GM18517 (cell line): ENCODE measurements around the gene GHRHR.

ENCODE experiments used
- ATAC-seq: cut with Tn5 transposase; IDR thresholded peaks from one replicate; pipeline ENCODE4 v1.9.1; 2021; ENCODE audit warnings: mild to moderate bottlenecking, moderate library complexity; ENCODE audit not compliant: unreplicated experiment

GHRHR gene

DNA sequence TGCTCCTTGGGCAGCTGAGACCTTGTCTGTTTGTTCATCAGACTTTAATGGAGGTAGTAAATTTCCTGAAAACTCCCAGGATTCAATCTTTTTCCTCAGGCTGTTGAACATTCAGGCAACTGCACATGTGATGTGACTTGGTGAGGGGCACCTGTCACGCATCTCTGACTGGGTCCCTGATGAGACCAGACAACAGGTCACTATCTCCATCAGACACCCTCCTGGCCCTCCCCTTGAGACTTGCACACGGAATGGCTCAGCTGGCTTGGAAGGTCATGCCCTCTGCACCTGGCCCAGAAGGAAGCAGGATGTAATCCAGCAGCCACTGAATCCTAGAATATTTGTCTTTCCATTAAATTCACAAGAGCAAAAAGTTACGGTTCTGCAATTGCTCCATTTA lies 36.2 kb upstream of the GHRHR start:
- ATAC-seq: no peak

DNA sequence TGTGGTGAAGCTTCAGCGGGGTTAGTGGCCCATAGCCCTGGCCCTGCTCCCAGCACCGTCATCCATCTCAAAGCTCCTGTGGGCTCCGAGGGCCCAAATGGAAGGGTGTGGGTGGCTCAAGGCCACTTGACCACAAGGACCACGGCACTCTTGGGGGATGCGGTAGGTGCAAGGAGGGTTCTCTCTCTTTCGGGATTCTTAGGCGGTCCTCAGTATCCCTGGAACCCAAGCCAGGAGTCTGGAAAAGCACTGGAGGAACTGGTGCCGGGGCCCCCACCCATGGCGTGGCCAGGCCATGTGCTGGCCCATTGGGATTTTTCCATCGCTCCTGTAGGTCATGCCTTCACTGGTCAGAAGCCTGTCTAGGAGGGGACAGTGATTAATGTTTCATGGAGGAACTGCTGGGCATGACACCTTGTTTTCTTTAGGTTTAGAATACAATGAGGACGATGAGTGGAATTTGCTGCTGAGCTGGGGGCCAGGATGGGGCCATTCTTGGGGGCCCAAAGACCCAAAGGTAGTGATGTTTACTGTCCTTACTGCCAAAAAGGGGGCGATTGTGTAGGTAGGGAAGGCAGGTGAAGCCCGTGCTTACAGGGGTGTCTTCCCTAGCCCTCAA lies 35.4 kb upstream of the GHRHR start:
- no peak for ATAC-seq

DNA sequence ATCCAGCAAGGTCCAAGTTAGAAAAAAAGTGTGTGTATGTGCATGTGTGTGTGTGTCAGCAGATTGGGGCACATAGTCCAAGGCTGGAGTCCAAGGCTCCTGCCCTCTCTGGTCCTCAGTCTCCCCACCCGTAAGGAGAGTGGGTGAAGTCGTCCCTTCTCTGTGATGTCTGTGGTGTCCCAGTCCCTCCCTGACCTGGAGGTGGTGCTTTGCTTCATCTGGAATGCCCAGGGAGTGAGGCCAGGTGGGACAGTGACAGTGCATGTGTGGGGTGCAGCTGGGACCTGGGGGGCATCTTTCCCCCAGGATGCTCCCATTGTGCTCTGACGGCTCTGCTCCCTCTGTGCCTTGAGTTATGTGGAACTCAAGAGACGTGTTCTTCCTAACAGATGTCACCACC lies 34.1 kb upstream of the GHRHR start:
- ATAC-seq: no peak

DNA sequence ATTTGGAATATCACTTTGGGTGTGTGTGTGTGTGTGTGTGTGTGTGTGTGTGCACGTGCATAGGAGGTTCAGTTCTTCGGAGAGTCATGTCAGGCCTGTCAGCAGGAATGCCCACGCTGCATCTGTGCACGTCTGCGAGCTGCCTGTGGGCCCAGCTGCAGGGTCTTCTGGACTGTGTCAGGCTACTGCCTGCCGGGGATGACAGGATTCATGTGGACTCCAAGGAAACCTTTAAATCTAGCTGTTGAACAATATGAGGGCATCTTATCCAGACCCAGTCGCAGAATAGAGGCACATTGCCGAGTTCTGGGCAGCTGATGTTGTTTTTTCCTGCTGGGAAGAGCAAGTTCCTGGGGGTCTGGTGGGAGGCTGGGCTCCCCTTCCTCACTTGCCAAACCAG lies 33.1 kb upstream of the GHRHR start:
- ATAC-seq: no peak

DNA sequence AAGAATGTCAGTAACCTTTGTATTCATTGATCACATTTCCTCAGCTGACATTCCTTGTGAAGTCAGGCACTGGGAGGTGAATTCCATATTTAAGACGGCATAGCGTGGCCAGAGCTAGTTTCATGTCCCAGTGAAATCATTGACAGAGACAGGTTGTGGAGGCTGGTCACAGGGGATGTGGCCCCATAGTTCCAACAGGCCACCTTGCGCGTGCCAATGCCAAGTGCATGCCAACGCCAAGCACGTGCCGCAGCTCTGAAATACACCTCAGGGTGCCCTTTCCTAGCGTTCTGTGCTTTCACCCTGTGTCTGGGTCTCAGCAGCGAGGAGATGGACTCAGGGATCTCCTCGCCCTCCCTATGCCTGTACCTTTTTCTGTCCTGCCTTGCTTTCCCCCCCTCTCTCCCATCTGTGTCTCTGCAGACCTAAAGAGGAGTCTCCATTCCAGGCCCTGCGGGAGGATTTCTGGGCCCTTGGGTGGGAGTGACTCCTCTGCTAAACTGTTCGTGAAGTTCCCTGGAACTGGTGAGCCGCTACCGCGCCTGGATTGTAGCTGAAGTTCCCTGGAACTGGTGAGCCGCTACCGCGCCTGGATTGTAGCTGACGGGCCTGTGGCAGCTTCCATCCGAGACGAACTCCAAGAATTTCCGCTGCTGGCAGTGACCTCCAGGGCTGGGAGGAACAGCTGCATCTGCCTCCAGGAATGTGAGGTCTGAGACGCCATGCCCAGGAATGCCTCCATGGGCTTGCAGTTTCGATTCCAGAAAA lies 32.4 kb upstream of the GHRHR start:
- ATAC-seq: no peak

DNA sequence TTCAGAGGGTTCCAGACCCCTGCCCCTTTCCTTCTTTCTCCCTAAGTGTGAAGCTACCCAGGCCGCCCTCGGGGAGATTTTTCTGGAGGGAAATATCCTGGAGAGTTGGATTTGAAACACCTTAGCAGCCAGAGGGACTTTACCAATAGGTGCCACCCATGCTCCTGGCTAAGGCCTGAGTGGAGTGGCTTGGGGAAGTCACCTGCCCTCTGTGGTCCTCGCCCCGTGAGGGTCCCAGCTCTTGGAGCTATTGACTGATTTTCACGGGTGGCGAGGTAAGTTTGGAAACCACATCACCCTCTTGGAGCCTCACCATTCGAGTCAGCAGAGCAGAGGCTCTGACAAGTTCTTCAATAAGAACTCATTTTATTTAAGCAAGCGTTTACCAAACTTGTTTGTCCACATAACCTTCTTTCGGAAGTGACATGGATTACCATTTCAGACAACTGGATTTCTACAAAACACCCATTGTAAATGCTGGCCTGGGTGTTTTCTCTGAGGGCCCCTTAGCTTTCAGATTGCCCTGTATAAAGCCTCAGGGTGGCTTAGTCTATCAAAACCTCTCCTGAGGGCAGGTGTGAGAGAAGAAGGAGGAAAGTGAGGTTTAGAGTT lies 31.7 kb upstream of the GHRHR start:
- ATAC-seq: no peak

DNA sequence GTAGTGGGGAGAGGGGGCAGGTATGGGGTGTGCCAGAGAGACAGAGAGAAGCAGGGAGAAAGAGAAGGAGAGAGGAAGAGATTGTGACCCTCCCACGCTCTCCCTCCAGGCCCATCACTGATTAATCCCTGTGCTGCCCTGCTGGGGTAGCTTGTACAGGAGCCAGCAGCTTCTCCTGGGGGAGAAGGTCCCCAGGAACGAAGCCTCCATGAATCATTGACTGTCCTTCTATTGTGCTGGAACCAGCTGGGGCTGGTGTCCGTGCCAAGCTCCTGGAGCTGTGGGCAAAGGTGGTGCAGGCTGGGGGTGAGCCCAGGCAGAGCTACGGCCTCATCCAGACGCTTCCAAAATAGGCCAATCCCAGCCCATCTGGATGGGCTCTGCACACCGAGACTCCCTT lies 31.2 kb upstream of the GHRHR start:
- no peak for ATAC-seq

DNA sequence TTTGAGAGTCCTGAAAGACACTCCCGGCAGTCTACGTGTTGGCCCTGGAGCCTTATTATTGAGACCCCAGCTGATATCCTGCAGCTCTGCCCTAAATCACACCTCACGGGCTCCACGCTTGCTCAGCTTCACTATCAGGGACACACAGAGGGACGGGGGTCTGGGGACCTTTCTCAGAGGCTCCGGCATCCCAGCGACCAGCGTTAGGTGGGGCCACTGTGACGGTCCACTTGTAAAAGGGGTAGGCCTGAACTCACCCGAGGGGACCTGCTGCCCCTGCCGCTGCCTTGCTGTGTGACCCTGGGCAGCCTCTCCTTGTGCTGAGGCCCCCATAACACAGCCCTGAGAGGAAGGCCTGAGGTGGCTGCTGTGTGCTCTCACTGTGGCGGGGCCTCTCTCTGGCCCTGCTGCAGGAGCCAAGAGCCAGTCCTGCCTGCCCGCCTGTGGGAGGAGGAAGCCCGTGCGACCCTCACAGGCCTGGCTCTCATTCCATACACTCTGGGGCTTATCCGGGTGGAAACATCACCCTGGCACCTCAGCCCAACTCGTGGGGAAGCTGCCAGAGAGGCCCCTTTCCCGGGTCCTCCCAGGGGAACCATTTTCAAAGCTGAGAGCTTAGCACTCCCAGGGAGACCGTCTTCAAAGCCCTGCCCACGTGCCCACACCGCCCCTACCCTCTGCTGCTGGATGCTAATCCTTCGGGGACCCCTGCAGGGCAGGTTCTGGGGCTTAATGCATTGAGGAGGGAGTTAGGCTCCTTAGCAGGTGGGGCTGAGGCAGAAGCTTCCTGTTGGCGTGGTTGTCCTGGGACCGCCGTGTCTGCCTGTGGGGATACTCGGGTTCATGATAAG lies 30.4 kb upstream of the GHRHR start:
- no peak for ATAC-seq

DNA sequence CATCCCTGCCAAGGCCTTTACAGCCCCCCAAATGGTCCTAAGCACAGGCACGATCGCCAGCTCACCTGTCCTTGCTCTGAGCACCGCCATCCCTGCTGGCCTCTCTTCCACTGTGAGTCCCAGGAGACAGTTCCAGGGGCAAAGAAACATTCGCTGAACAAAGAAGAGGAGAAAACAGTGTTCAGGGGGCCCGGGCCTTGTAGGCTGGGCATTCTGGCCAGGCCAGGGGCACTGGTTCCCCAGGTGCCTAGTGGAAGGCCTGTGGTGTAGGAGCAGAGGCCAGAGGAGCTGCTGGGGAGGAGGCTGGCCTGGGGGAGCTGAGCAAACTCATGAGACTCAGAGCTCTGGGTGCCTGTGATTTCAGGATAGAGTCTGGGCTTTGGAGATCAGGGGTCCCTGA lies 29.5 kb upstream of the GHRHR start:
- no peak for ATAC-seq

DNA sequence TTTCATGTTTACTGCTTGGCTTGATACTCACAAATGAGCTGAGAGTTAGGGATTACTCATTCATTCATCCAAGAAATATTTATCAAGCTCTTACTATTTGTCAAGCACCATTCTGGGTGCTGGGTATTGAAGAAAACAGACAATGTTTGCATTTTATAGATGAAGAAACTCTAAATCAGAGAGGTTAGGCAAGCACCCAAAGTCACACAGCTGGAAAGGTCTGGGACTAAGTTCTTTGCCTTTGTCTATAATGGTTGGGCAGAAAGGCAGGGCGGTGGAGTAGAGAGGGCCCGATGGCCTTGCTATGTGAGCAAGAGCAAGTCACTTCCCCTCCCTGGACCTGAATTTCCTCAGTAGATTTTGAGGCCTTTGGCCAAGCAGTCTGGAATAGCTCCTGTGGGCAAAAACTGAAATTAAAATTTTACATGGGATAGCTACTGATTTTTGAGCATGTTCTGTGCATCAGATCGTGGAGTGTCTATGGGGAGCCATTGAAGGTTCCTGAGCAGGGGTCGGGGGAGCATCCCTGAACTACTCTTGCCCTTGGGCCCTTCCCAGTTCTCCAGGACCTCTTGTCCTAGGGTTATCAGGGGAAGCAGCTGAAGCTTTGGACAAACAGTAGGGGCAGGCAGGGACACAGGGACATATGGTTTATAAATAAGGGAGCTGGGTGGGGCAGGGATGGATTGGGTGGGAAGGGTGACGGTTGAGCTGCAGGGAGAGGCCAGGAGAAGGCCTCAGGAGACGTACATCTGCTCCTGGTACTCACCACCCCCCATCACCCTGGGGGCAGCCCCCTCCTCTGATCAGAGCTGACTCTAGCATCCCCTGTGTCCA lies 28.8 kb upstream of the GHRHR start:
- ATAC-seq: no peak

DNA sequence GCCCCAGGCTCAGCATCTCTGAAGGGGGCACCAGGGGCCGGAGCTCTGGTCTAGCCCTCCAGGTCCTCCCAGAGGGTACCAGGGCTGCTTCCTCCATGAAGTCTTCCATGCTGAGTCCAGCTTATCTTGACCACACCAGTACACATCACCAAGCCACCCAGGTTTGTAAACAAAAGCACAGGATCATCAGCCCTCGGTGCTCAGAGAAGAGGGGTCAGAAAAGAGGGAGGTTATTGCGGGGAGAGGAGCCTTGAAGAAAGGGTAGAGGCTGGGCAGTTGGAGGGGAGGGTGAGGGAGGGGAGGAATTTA lies 28.2 kb upstream of the GHRHR start:
- ATAC-seq: no peak

DNA sequence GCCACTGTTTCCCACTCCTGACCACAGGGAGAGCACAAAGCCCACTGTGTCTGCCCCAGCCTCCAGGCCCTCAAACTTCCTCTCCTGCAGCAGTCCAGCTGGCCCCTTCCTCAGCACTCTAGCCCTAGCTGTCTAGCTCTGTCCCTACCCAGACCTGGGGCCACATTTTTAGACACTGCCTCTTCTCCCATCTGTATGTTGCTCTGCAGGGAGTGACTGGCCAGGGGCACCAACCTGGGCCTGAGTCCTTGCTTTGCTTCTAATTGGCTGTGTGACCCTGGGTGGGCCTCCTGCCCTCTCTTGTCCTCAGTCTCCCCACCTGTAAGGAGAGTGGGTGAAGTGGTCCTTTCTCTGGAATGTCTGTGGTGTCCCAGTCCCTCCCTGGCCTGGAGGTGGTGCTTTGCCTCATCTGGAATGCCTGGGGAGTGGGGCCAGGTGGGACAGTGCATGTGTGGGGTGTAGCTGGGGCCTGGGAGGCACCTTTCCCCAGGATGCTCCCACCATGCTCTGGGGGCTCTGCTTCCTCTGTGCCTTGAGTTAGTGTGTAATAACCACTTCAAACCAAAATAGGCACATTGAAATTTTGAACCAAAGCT lies 27.0 kb upstream of the GHRHR start:
- no peak for ATAC-seq

DNA sequence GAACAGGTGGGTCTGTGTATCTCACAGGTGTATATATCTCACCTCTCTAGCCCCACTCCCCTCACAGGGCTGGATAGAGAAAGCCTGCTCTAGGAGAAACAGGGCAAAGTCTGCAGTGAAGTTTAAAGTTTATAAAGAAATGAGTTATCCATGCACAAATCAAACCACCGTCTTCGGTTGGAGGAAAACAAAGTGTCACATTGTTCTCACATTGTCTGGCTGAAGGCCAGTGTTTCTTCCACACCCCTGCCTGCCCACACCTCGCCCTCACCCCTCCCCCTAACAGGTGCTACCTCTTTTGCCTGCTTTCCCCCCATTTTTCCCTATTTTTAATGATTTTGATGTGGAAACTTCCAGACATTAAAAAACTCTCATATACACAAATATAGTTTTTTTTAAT lies 26.3 kb upstream of the GHRHR start:
- ATAC-seq: no peak

DNA sequence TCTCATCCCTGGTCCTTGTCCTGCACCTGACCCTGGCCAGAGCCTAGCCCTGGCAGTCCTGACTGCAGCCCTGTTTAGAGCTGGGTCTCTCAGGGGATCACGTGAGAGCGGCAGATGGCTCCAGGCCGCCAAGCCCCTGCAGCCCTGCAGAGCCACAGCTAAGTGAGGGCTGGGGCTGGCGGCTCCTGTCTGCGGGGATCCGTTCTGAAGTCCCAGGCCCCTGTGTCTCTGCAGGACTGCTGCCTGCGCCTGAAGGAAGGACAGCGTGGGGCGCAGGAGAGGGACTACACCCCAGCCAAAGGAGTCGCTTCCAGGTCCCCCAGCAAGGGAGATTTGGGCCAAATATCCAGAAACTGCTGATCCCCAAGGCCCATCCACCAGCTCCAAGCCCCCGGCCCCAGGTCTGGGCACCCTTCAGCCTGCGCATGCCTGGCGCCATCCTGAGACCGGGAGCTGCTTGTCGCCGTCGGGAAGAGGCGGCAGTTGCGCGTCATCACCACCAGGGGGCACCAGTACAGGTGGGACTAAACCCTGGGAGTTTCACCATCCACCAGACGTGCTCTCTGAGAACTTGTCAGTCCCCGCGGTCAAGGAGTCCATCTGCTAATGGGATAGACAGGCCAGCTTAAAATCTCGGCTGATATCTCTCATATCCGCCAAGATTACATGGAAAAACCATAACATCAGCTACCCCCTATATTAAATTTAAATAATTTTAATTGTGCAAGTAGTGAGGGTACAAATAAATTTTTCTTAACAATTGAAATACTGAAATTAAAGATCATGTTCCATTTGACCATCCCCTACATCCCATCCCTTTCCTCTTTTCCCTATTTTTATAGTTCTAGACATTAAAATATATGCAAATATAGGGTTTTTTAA lies 25.1 kb upstream of the GHRHR start:
- ATAC-seq: peak; percentile 78

DNA sequence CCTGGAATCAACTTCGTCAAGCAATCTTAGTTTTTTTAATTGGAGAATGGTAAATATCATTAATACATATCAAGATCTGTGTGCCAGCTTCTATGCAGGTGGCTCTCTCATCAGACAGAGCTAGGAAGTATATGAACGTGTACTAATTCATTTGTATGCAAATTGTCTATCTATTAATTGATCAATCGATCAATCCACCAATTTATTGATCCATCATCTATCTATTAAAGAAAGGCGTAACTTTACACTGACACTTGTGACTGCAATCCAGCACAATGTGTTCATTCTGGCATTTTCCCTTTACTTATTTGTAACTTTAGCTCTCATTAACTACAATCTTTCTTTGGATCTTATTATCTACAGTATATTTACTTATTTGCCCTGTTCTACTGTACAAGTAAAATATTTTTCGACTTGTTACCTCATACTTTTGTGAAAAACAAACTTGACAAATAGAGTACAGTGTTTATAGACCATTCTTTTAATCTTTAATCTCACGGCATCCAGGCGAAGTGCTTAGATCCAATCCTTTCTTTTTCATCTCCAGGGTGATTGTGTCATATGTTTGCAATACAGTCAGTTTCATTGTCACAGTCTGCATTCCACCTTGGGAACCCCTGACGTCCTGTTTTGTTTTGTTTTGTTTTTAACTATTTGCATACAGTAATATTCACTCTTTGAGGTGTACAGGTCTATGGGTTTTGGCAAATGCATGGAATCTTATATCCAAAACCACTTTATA lies 22.0 kb upstream of the GHRHR start:
- ATAC-seq: no peak

DNA sequence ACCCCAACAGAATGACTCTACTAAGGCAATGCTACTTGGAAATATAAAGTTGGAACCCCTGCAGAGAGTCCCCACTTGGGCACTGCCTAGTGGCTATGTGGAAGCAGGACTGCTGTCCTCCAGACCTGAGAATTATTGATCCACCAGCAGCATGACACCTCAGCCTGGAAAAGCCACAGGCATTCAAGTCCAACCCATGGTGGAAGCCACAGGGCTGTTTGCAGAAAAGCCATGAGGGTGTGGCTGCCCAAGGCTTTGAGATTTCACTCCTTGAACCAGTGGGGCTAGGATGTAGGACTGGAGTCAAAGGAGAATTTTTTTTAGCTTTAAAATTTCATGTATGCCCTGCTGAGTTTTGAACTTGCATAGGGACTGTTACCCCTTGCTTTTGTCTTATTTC lies 13.6 kb upstream of the GHRHR start:
- ATAC-seq: no peak

DNA sequence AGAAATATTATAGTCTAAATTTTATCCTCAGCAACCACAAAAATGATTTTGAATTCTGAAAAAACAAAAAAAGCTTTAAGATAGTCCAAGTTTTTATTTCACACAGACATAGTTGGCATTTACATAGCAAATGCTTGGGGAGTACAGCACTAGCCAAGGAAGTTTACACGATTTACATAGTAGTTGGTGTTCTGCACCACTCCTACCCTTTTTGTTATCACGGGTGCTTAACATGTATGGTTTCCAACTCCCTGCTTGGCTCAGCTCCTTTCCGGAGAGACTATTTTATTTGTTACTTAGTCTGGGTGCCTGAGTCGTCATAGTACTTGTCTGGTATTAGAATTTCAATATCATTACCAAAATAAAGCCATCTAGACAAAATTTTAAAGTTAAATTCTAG lies 8.8 kb upstream of the GHRHR start:
- ATAC-seq: no peak

DNA sequence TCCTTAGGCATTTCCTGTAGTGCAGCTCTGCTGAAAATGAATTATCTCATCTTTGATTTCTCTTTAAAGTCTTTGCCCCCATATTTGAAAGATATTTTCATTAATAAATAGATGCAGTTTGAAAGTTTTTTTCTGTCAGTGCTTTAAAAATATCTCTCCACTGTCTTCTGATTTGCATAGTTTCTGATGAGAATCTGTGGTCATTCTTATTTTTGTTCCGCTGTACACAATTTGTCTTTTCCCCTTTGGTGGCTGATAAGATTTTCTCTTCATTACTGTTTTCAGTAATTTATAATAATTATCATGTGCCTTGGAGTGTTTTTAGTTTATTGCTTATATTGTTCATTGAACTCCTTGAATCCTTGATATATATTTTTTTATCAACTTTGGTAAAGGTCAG lies 7.0 kb upstream of the GHRHR start:
- no peak for ATAC-seq

DNA sequence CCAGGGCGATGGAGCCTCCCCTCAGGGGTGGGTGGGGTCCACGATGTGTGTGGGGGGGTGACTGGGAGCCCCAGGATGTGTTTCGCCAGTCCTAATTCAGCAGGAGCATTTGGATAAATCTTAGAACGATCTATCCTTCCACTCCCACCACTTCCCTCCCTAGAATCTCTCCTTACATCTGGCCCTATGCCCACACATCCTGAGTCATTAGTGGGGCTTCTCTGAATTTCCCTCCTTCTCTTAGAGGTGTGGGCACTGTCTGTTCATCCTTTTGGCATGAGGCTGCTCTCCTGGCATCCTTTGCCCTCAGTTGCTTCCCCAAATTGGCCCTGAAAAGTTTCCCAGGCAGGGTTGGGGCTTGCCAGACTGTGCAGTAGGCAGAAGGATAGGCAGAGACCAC lies 1.6 kb downstream of the GHRHR start:
- no peak for ATAC-seq
